ENCODE data around the gene TTLL12.
A peak's percentile ranks its signal among the peaks of the same experiment; 100 is the strongest.

The TTLL12 gene

GRCh38 chr22:43159484-43160178 lies 27.3 kb downstream of the TTLL12 start:
- Histone ChIP-seq H3K27me3 (ENCODE audit: insufficient read depth, low read length) (0 out of 2 replicates have a peak, but pooled peaks cover 14% of the 10 kb centered on the region), H3K79me2 (ENCODE audit: insufficient read depth, low read length) (no peaks in the 10 kb centered on the region), H3K4me3 (ENCODE audit: low read depth, low read length, poor library complexity, severe bottlenecking) (no peak overlapping the region), H3K9me2 (ENCODE audit: low read depth, low read length) (no peaks in the 10 kb centered on the region), H3K4me2 (ENCODE audit: low read length) (no peak overlapping the region), H3K4me1 (ENCODE audit: insufficient read depth, low read length, severe bottlenecking) (peaks cover 21% of the 10 kb centered on the region), H4K20me1 (ENCODE audit: insufficient read depth, low read length) (no peaks in the 10 kb centered on the region), H3K9ac (ENCODE audit: low read length) (no peak overlapping the region), H3K36me3 (ENCODE audit: insufficient read depth, low read length) (no peaks in the 10 kb centered on the region), H3K9me3 (ENCODE audit: low read length) (no peaks in the 10 kb centered on the region), H3F3A (ENCODE audit: insufficient read depth, low read length) (no peaks in the 10 kb centered on the region), H3K27ac (ENCODE audit: low read depth, low read length, poor library complexity, severe bottlenecking) (no peak overlapping the region), H2AFZ (ENCODE audit: low read length) (no peak overlapping the region)
- no peak for TF ChIP-seq EZH2 (IDR thresholded peaks at IDR 0.05; ENCODE audit: borderline replicate concordance, low read length)
- peak; percentile 63 for TF ChIP-seq CTCF (IDR thresholded peaks at IDR 0.05; ENCODE audit: low read length)

GRCh38 chr22:43158778-43159483 lies 28.0 kb downstream of the TTLL12 start:
- Histone ChIP-seq H2AFZ (ENCODE audit: low read length) (no peak overlapping the region), H3K4me2 (ENCODE audit: low read length) (no peak overlapping the region), H3K9ac (ENCODE audit: low read length) (no peak overlapping the region), H4K20me1 (ENCODE audit: insufficient read depth, low read length) (no peaks in the 10 kb centered on the region), H3K4me1 (ENCODE audit: insufficient read depth, low read length, severe bottlenecking) (peaks cover 17% of the 10 kb centered on the region), H3K4me3 (ENCODE audit: low read depth, low read length, poor library complexity, severe bottlenecking) (no peak overlapping the region), H3K9me2 (ENCODE audit: low read depth, low read length) (no peaks in the 10 kb centered on the region), H3F3A (ENCODE audit: insufficient read depth, low read length) (no peaks in the 10 kb centered on the region), H3K36me3 (ENCODE audit: insufficient read depth, low read length) (no peaks in the 10 kb centered on the region), H3K27ac (ENCODE audit: low read depth, low read length, poor library complexity, severe bottlenecking) (no peak overlapping the region), H3K79me2 (ENCODE audit: insufficient read depth, low read length) (no peaks in the 10 kb centered on the region), H3K27me3 (ENCODE audit: insufficient read depth, low read length) (0 out of 2 replicates have a peak, but pooled peaks cover 14% of the 10 kb centered on the region), H3K9me3 (ENCODE audit: low read length) (no peaks in the 10 kb centered on the region)
- TF ChIP-seq CTCF (IDR thresholded peaks at IDR 0.05; ENCODE audit: low read length) (no peak), EZH2 (IDR thresholded peaks at IDR 0.05; ENCODE audit: borderline replicate concordance, low read length) (no peak)

- no peaks in the 10 kb centered on the region for H3K36me3 ChIP-seq (ENCODE audit: insufficient read depth, low read length)
Observed at GRCh38 chr22:43157874-43158546, 28.9 kb downstream of the TTLL12 start.

More at GRCh38 chr22:43157874-43158546, 28.9 kb downstream of the TTLL12 start:
- H3K4me2 ChIP-seq (ENCODE audit: low read length) = no peak overlapping the region
- H3K79me2 ChIP-seq (ENCODE audit: insufficient read depth, low read length) = no peaks in the 10 kb centered on the region
- H2AFZ ChIP-seq (ENCODE audit: low read length) = no peak overlapping the region
- H3K9me3 ChIP-seq (ENCODE audit: low read length) = no peaks in the 10 kb centered on the region
- no peak overlapping the region for H3K9ac ChIP-seq (ENCODE audit: low read length)
- 0 out of 2 replicates have a peak, but pooled peaks cover 14% of the 10 kb centered on the region for H3K27me3 ChIP-seq (ENCODE audit: insufficient read depth, low read length)
- H3K4me3 ChIP-seq (ENCODE audit: low read depth, low read length, poor library complexity, severe bottlenecking) = no peak overlapping the region
- H3K27ac ChIP-seq (ENCODE audit: low read depth, low read length, poor library complexity, severe bottlenecking) = no peak overlapping the region
- peaks cover 9% of the 10 kb centered on the region for H3K4me1 ChIP-seq (ENCODE audit: insufficient read depth, low read length, severe bottlenecking)
- H3K9me2 ChIP-seq (ENCODE audit: low read depth, low read length) = no peaks in the 10 kb centered on the region
- no peaks in the 10 kb centered on the region for H3F3A ChIP-seq (ENCODE audit: insufficient read depth, low read length)
- H4K20me1 ChIP-seq (ENCODE audit: insufficient read depth, low read length) = no peaks in the 10 kb centered on the region
- TF ChIP-seq EZH2 (IDR thresholded peaks at IDR 0.05; ENCODE audit: borderline replicate concordance, low read length) (no peak), CTCF (IDR thresholded peaks at IDR 0.05; ENCODE audit: low read length) (no peak)

All from OCI-LY1 (cell line).